HepG2 (cell line): ENCODE measurements around the gene SLIT1. TPM values are rescaled to one million over a fixed set of nuclear protein-coding genes. Genes with fewer than 3 reads are reported as not detected.

Source experiments
- ATAC-seq: fragments of 200-7000 bp; cut with Tn5 transposase; 3 replicates; pipeline ENCODE4 v1.9.1; 2020; ENCODE audit warnings: mild to moderate bottlenecking, moderate library complexity
- BruUV-seq: library from RNA; stranded (reverse); fragments of 400-500 nt; replicated peaks from 2 replicates; lab custom pipeline; 2021; lab: Mats Ljungman, UMichigan
- CTCF ChIA-PET: fragments of 300-600 bp; formaldehyde crosslinking; extraction: SDS; loops from one replicate; lab custom pipeline; 2021; ENCODE audit warnings: low total read pairs, inconsistent platforms, low intra/inter-chr PET ratio; lab: Yijun Ruan, JAX
- POLR2A ChIA-PET: fragments of 350-600 bp; sonication (Branson Sonifier 250); formaldehyde crosslinking; loops from one replicate; lab custom pipeline; 2020; ENCODE audit warnings: antibody characterized with exemption, inconsistent platforms; lab: Yijun Ruan, JAX
- DNase-seq: peaks from one replicate; pipeline ENCODE4 v3.0.0-alpha.2; 2015; ENCODE audit warnings: low spot score
- FAIRE-seq: peaks from 3 replicates; lab custom pipeline; 2011; peaks lifted over from hg19 to GRCh38; lab: Jason Lieb, UNC
- H2AFZ ChIP-seq: one replicate; pipeline ENCODE4 v1.6.1; 2011; ENCODE audit warnings: low read length, inconsistent platforms
- H3K27ac ChIP-seq: fragments of 300-600 bp; 3 replicates; pipeline ENCODE4 v1.8.0; 2011; ENCODE audit warnings: mixed run types, mild to moderate bottlenecking, mixed read lengths, low read length, inconsistent platforms; ENCODE audit not compliant: insufficient read depth; ENCODE audit errors: extremely low read length
- H3K27me3 ChIP-seq, 2 experiments: fragments of 200-600 bp in 1 of 2; 2 replicates in 1 of 2; 3 replicates in 1 of 2; pipeline versions ENCODE4 v1.6.0 to v1.8.0; 2011; ENCODE audit warnings: low read length in 2 of 2, mild to moderate bottlenecking in 2 of 2, moderate library complexity in 2 of 2, inconsistent platforms in 1 of 2; ENCODE audit not compliant: insufficient read depth in 2 of 2, control insufficient read depth in 1 of 2
- H3K36me3 ChIP-seq, 2 experiments: fragments of 200-600 bp in 1 of 2; replicated peaks in 1 of 2; 2 replicates in 1 of 2; 3 replicates in 1 of 2; pipeline versions ENCODE4 v1.5.1 to v1.8.0; 2011; ENCODE audit warnings: low read length in 2 of 2, inconsistent platforms in 1 of 2; ENCODE audit not compliant: insufficient read depth in 2 of 2, control insufficient read depth in 1 of 2
- H3K4me1 ChIP-seq: 2 replicates; pipeline ENCODE4 v1.5.1; 2012; ENCODE audit warnings: low read length, inconsistent platforms; ENCODE audit not compliant: insufficient read depth
- H3K4me2 ChIP-seq: 2 replicates; pipeline ENCODE4 v1.6.0; 2011; ENCODE audit warnings: low read depth, low read length, inconsistent platforms
- H3K4me3 ChIP-seq, 3 experiments: fragments of 200-600 bp in 1 of 3; sonication (generic), shearing (Covaris generic) in 1 of 3; replicated peaks in 1 of 3; 2 replicates each; pipeline ENCODE4 v1.5.1; 2011 to 2016; ENCODE audit warnings: low read length in 3 of 3, inconsistent platforms in 2 of 3, low read depth in 2 of 3, mild to moderate bottlenecking in 2 of 3, control low read depth in 1 of 3, mixed read lengths in 1 of 3; ENCODE audit not compliant: insufficient read depth in 1 of 3
- H3K79me2 ChIP-seq: one replicate; pipeline ENCODE4 v1.6.1; 2011; ENCODE audit warnings: low read length, inconsistent platforms; ENCODE audit not compliant: insufficient read depth
- H3K9ac ChIP-seq: 2 replicates; pipeline ENCODE4 v1.6.0; 2011; ENCODE audit warnings: mild to moderate bottlenecking, low read depth, low read length, inconsistent platforms; ENCODE audit not compliant: insufficient read depth
- H3K9me3 ChIP-seq: 2 replicates; pipeline ENCODE4 v1.5.1; 2012; ENCODE audit warnings: mild to moderate bottlenecking, low read length
- H4K20me1 ChIP-seq: 2 replicates; pipeline ENCODE4 v1.6.0; 2011; ENCODE audit warnings: inconsistent platforms, mild to moderate bottlenecking, low read length, moderate library complexity; ENCODE audit not compliant: insufficient read depth
- WGBS: methylation state at CpG from one replicate; pipeline ENCODE4 v1.1.6; 2017; ENCODE audit warnings: low lambda C conversion rate; 5-methylcytosine and 5-hydroxymethylcytosine counted together
- in situ Hi-C: cut with HindIII; loops from 2 replicates; pipeline ENCODE4 v1.10.0; 2017; ENCODE audit warnings: low pct_unique_long_range_greater_than_20kb; ENCODE audit not compliant: extremely low pct_ligation_motif_present
- intact Hi-C: fragments of 100-400 bp; cut with micrococcal nuclease; formaldehyde crosslinking; loops from one replicate; pipeline ENCODE4 v1.10.0; 2022; ENCODE audit not compliant: unreplicated experiment
- polyA plus RNA-seq, 8 experiments: library from polyadenylated mRNA; depleted of rRNA in 3 of 8; stranded (reverse) in 7 of 8; unstranded in 1 of 8; fragments of >200 nt; fragmentation: Illumina TruSeq in 4 of 8; extraction: Trizol in 4 of 8; gene quantifications; 2 replicates each; pipeline versions ENCODE4 v1.2.1 to v1.2.3, GENCODE V29; 2011 to 2016; ENCODE audit warnings: low read depth in 4 of 8, missing spikeins in 1 of 8, mixed read lengths in 1 of 8; ENCODE audit not compliant: insufficient read depth in 1 of 8
- total RNA-seq, 5 experiments: library from RNA; depleted of rRNA; stranded (reverse); fragments of >200 nt; fragmentation: Illumina TruSeq; extraction: Trizol; gene quantifications; 2 replicates each; pipeline ENCODE4 v1.2.3, GENCODE V29; 2016; ENCODE audit warnings: low read depth in 1 of 5
- TF ChIP-seq, protein P1 (sequence below): sonication (generic); formaldehyde crosslinking; IDR thresholded peaks from 2 replicates; pipeline ENCODE4 v1.8.1; 2022; ENCODE audit warnings: low read depth, mild to moderate bottlenecking, missing genetic modification reagents

The SLIT1 gene
- total and polyA plus RNA-seq, 2 of the 13 experiments (the other 11 are each of a cell fraction or from before 2014, with no cell fraction given), result 0.09 to 0.33 TPM

DNA sequence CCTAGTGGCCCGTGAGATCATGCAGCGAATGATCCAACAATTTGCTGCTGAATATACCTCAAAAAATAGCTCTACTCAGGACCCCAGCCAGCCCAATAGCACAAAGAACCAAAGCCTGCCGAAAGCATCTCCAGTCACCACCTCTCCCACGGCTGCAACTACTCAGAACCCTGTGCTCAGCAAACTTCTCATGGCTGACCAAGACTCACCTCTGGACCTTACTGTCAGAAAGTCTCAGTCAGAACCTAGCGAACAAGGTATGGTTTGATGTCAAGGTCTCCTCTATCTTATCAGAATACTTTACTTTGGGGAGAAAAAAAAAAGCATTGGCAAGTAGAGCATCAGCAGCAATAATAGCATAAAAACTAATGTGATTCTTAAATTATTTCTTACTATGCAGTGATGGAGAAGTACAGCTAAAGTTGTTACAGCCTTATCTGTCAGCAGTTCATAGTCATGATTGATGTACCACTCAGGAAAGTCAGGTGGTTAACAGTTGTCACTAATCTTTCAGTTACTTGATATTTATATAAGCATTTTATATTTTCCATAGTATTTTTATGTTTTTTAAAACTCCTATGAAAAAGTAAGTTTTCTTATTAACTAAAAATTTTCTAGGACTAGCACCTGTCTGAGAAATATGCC is 236.6 kb downstream of the SLIT1 start:
- in situ Hi-C loops, result no loop called here
- no peaks in the 10 kb centered on the region for H3K27me3 ChIP-seq
- H2AFZ ChIP-seq, result no peak overlapping the region
- DNase-seq, result no peak
- H3K9ac ChIP-seq, result no peak overlapping the region
- TF ChIP-seq, protein P1, sequence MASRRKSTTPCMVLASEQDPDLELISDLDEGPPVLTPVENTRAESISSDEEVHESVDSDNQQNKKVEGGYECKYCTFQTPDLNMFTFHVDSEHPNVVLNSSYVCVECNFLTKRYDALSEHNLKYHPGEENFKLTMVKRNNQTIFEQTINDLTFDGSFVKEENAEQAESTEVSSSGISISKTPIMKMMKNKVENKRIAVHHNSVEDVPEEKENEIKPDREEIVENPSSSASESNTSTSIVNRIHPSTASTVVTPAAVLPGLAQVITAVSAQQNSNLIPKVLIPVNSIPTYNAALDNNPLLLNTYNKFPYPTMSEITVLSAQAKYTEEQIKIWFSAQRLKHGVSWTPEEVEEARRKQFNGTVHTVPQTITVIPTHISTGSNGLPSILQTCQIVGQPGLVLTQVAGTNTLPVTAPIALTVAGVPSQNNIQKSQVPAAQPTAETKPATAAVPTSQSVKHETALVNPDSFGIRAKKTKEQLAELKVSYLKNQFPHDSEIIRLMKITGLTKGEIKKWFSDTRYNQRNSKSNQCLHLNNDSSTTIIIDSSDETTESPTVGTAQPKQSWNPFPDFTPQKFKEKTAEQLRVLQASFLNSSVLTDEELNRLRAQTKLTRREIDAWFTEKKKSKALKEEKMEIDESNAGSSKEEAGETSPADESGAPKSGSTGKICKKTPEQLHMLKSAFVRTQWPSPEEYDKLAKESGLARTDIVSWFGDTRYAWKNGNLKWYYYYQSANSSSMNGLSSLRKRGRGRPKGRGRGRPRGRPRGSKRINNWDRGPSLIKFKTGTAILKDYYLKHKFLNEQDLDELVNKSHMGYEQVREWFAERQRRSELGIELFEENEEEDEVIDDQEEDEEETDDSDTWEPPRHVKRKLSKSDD (CRISPR knock-in tag), result no peak
- TF ChIP-seq, all 625 proteins: peak for 0
- Histone ChIP-seq H3K27ac (no peak overlapping the region), H4K20me1 (peaks cover 2% of the 10 kb centered on the region; the same call in 1 of the 2 replicates), H3K79me2 (no peaks in the 10 kb centered on the region), H3K4me1 (no peaks in the 10 kb centered on the region), H3K4me3 (no peak overlapping the region), H3K9me3 (no peaks in the 10 kb centered on the region), H3K4me2 (no peak overlapping the region), H3K36me3 (peaks cover 6 to 40% of the 10 kb centered on the region in 2 experiments)
- FAIRE-seq, result no peak
- BruUV-seq, result no TSS peak
- ATAC-seq, result no peak
- CTCF ChIA-PET, result no interaction called here
- POLR2A ChIA-PET, result no interaction called here
- 96% methylated on average over 5 of the region's 5 CpGs for WGBS
- intact Hi-C loops, result no loop called here

Other genes with a start within 250 kb of the SLIT1 start
- gene ARHGAP19, start 106.7 kb upstream of the SLIT1 start, total RNA-seq (2016; rRNA removed; fragmentation: Illumina TruSeq; extraction: Trizol), result 10.0 and 15.6 TPM in 2 replicates
- 4.3 and 7.6 TPM in 2 replicates for gene ARHGAP19, start 106.7 kb upstream of the SLIT1 start, polyA plus RNA-seq (2011; rRNA removed)
- 1.3 and 2.3 TPM in 2 replicates for gene FRAT1, start 133.3 kb upstream of the SLIT1 start, total RNA-seq (2016; rRNA removed; fragmentation: Illumina TruSeq; extraction: Trizol)
- gene FRAT1, start 133.3 kb upstream of the SLIT1 start, polyA plus RNA-seq (2011; rRNA removed), result 1.7 TPM in 2 replicates
- gene FRAT2, start 148.8 kb upstream of the SLIT1 start, total RNA-seq (2016; rRNA removed; fragmentation: Illumina TruSeq; extraction: Trizol), result 10.1 and 14.1 TPM in 2 replicates
- gene FRAT2, start 148.8 kb upstream of the SLIT1 start, polyA plus RNA-seq (2011; rRNA removed), result 6.3 and 7.2 TPM in 2 replicates
- gene RRP12, start 215.4 kb upstream of the SLIT1 start, total RNA-seq (2016; rRNA removed; fragmentation: Illumina TruSeq; extraction: Trizol), result 30.6 and 39.4 TPM in 2 replicates
- gene RRP12, start 215.4 kb upstream of the SLIT1 start, polyA plus RNA-seq (2011; rRNA removed), result 13.2 and 18.6 TPM in 2 replicates
- 354 and 442 TPM in 2 replicates for gene PGAM1, start 240.2 kb upstream of the SLIT1 start, total RNA-seq (2016; rRNA removed; fragmentation: Illumina TruSeq; extraction: Trizol)
- 403 and 483 TPM in 2 replicates for gene PGAM1, start 240.2 kb upstream of the SLIT1 start, polyA plus RNA-seq (2011; rRNA removed)